Mesothelial cell of epicardium (in vitro differentiated cells): ENCODE results near the gene NPM1. TPM values are rescaled to one million over a fixed set of nuclear protein-coding genes. Genes with fewer than 3 reads are reported as not detected.

Experiments
- DNase-seq, 2 experiments: peaks; one replicate each; pipeline ENCODE4 v3.0.0; 2021; ENCODE audit warnings: low spot score in 2 of 2; ENCODE audit not compliant: unreplicated experiment in 2 of 2
- H3K27ac Mint-ChIP-seq: 2 replicates; pipeline ENCODE4 v1.8.0; 2021; ENCODE audit warnings: mixed read lengths
- H3K27me3 Mint-ChIP-seq: 2 replicates; pipeline ENCODE4 v1.8.0; 2021; ENCODE audit warnings: low read depth, mixed read lengths
- H3K36me3 Mint-ChIP-seq: 2 replicates; pipeline ENCODE4 v1.8.0; 2021; ENCODE audit warnings: mixed read lengths
- H3K4me1 Mint-ChIP-seq: 2 replicates; pipeline ENCODE4 v1.8.0; 2021; ENCODE audit warnings: mixed read lengths
- H3K4me3 Mint-ChIP-seq: 2 replicates; pipeline ENCODE4 v1.8.0; 2021; ENCODE audit warnings: mild to moderate bottlenecking, moderate library complexity, mixed read lengths
- H3K9me3 Mint-ChIP-seq: 2 replicates; pipeline ENCODE4 v1.8.0; 2021; ENCODE audit warnings: mixed read lengths
- total RNA-seq: library from RNA; stranded (reverse); gene quantifications from 3 replicates; pipeline ENCODE4 v1.2.1, GENCODE V29; 2021
- TF ChIP-seq, protein P1 (sequence below): fragments of 200-600 bp; sonication (generic); IDR thresholded peaks from one replicate; pipeline ENCODE4 v1.5.0; 2021; ENCODE audit warnings: antibody characterized with exemption; ENCODE audit not compliant: unreplicated experiment

NPM1 gene
- total RNA-seq, 1 donor from 2014 or later, result 1,674 TPM

DNA sequence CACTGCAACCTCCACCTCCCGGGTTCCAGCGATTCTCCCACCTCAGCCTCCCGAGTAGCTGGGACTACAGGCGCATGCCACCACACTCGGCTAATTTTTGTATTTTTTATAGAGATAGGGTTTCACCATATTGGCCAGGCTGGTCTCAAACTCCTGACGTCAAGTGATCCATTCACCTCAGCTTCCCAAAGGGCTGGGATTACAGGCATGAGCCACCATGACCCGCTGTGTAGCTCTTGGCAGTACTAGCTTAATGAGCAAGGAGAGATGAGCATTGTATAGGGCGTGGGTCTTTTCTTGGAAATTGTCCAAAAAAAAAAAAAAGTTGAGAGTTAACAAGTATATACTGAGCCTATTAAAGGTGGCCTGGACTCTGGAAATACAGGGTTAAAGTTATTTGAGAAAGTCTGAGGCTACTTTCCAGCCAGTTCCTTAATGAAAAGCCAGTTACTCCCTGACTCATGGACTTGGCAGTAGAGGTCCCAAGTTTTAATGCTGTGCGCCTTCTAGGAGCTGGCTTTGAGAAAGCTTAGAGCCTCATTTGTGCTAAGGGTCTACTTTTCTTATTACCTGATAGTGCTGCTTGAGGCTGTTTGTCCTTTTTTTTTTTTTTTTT, 27.6 kb downstream of the NPM1 start:
- TF ChIP-seq, protein P1, sequence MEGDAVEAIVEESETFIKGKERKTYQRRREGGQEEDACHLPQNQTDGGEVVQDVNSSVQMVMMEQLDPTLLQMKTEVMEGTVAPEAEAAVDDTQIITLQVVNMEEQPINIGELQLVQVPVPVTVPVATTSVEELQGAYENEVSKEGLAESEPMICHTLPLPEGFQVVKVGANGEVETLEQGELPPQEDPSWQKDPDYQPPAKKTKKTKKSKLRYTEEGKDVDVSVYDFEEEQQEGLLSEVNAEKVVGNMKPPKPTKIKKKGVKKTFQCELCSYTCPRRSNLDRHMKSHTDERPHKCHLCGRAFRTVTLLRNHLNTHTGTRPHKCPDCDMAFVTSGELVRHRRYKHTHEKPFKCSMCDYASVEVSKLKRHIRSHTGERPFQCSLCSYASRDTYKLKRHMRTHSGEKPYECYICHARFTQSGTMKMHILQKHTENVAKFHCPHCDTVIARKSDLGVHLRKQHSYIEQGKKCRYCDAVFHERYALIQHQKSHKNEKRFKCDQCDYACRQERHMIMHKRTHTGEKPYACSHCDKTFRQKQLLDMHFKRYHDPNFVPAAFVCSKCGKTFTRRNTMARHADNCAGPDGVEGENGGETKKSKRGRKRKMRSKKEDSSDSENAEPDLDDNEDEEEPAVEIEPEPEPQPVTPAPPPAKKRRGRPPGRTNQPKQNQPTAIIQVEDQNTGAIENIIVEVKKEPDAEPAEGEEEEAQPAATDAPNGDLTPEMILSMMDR, result no peak
- H3K27ac Mint-ChIP-seq, result no peak overlapping the region
- peaks cover 1% of the 10 kb centered on the region for H3K27me3 Mint-ChIP-seq
- no peak for DNase-seq
- H3K4me3 Mint-ChIP-seq, result no peak overlapping the region
- peaks cover 21% of the 10 kb centered on the region for H3K36me3 Mint-ChIP-seq
- peaks cover 13% of the 10 kb centered on the region for H3K4me1 Mint-ChIP-seq
- no peaks in the 10 kb centered on the region for H3K9me3 Mint-ChIP-seq

DNA sequence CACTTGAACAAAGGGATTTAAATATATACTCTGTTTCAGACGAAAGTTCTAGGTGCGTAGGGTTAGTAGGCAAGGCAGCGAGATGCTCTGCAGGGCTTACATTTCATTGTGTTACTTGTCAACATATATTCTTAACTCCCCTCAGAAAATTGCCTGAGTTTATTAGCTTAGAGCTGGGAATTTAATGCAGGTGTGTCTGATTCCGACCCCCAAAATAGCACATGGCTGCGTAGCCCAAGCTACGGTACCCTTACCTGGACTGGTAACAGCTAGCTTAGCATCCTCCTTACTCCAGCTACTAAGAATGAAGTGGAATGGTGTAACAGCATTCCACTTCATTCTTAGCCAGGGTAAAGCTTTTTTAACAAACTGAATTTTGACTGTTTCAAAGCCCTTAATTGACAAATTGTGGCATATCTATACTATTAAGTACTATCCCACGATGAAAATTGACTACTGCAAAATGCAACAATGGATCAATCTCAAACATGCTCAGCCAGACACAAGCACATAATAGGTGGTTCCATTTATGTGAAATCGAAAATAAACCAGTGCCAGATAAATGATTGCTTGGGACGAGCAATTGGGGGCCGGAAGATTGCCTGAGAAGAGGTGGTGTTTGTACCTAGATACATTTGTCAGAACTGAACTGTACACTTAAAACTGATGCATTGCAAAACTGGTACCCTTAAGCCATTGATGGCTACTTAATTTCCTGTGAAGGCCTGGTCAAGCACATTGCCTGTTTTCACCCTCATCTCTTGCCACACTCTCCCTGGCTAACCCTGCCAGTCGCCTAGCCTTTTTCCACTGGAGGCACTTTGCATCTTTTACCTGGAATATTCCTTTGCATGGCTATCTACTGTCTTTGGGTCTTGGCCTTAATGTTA, 28.8 kb downstream of the NPM1 start:
- Mint-ChIP-seq H3K27ac (no peak overlapping the region), H3K36me3 (peaks cover 14% of the 10 kb centered on the region), H3K9me3 (no peaks in the 10 kb centered on the region), H3K4me1 (peaks cover 16% of the 10 kb centered on the region), H3K27me3 (peaks cover 10% of the 10 kb centered on the region), H3K4me3 (no peak overlapping the region)
- TF ChIP-seq, protein P1, result no peak
- DNase-seq, result no peak

DNA sequence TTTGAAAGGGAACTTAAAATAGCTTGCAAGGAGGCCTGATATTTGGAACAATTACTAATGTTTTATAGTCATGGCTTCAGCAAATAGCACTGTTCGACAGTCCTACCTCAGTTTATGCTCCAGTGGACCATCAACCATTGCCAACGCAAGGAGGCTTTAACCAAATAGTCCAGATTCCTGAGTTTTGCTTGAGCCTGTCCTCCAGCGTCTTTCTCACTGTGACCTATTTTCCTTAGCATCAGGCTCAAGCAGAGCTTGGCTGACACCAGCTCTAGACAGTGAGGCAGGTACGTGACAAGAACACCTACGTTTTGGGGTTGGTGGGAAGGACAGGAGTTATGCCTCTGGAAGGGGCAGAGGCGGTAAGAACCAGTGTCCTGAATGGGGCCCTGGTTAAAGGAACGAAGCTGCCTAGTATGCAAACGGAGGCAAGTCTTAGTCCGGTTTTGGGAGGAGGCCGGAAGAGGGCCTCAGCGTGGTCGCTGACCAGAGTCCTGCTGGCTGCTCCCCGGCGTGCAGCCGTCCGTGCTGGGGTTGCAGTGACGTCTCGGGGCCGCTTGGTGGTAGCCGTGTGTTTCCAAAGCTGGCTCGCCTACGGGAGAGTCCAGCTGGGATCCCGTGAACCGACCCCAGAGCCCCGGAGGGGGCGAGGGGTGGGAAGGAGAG, 30.8 kb downstream of the NPM1 start:
- Mint-ChIP-seq H3K27ac (peak overlapping the region; percentile 92), H3K4me1 (peaks cover 22% of the 10 kb centered on the region), H3K9me3 (no peaks in the 10 kb centered on the region), H3K36me3 (no peaks in the 10 kb centered on the region), H3K27me3 (peaks cover 27% of the 10 kb centered on the region), H3K4me3 (peak overlapping the region; percentile 76)
- TF ChIP-seq, protein P1, result peak; percentile 85
- DNase-seq, result peak; percentile 75 to 88

DNA sequence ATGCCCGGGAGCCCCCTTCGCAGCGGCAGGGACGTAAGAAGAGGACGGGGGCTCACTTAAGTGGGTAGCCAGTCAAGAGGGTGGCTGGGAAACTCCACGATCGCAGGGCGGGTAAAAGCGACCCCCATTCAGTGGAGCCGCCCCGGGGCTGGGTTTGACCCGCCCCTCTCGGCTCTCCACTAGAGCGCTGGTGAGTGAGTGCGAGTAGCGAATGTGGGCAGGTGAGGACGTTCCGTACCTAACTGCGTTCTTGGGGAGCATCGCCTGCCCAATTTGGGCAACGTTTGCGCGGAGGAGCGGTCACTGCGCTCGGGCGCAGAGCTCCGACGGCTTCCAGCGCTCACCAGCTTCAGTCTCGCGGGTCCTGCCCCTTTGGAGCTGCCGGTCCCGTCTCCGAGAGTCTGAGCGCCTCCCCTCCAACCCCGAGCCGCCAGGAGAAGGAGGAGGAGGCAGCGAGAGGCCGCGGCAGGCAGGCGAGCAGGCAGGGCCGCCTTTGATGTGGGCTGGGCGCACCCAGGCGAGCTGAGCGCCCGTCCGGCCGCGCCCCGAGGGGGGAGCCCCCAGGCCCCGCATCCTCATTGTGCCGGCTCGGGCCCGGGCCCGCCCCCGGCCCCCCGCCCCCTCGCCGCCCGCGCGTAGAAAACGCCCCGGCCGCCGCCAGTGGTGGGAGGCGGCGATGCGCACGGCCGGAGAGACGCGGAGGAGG, 31.5 kb downstream of the NPM1 start, which contains the start of gene FGF18:
Gene FGF18, plus strand, starts transcription at position 666 of the 706 bp plus-strand sequence. CDS start 553 bp downstream, outside the sequence.
- DNase-seq, result peak; percentile 62 to 80
- H3K36me3 Mint-ChIP-seq, result no peaks in the 10 kb centered on the region
- H3K4me1 Mint-ChIP-seq, result peaks cover 25% of the 10 kb centered on the region
- no peaks in the 10 kb centered on the region for H3K9me3 Mint-ChIP-seq
- H3K27ac Mint-ChIP-seq, result peak within 1 kb of the TSS; percentile 92
- peak within 1 kb of the TSS; percentile 81 for H3K4me3 Mint-ChIP-seq
- peaks cover 27% of the 10 kb centered on the region for H3K27me3 Mint-ChIP-seq
- TF ChIP-seq, protein P1, result no peak
